Chondrocyte (in vitro differentiated cells): ENCODE results near the gene SLC41A1. TPM values are rescaled to one million over a fixed set of nuclear protein-coding genes. Genes with fewer than 3 reads are reported as not detected.
"Not testable (repeated sequence)": the region's sequence is repeated elsewhere in the genome, so short reads cannot be mapped to it uniquely, and the experiment has no call there.

Experiments
- DNase-seq: peaks from one replicate; pipeline ENCODE4 v3.0.0; 2021; ENCODE audit warnings: mixed read lengths, low spot score
- H3K27ac Mint-ChIP-seq: one replicate; pipeline ENCODE4 v1.8.0; 2021; ENCODE audit warnings: mild to moderate bottlenecking, moderate library complexity, mixed read lengths; ENCODE audit not compliant: unreplicated experiment
- H3K27me3 Mint-ChIP-seq: 2 replicates; pipeline ENCODE4 v1.8.0; 2021; ENCODE audit warnings: low read depth, mixed read lengths
- H3K36me3 Mint-ChIP-seq: 2 replicates; pipeline ENCODE4 v1.8.0; 2021; ENCODE audit warnings: low read depth, mixed read lengths
- H3K4me1 Mint-ChIP-seq: 2 replicates; pipeline ENCODE4 v1.8.0; 2021; ENCODE audit warnings: low read depth, mild to moderate bottlenecking, mixed read lengths
- H3K4me3 Mint-ChIP-seq: one replicate; pipeline ENCODE4 v1.8.0; 2021; ENCODE audit warnings: mild to moderate bottlenecking, moderate library complexity, mixed read lengths; ENCODE audit not compliant: unreplicated experiment
- H3K9me3 Mint-ChIP-seq: 2 replicates; pipeline ENCODE4 v1.8.0; 2021; ENCODE audit warnings: low read depth, mixed read lengths
- total RNA-seq: library from RNA; stranded (reverse); gene quantifications from 3 replicates; pipeline ENCODE4 v1.2.1, GENCODE V29; 2021
- TF ChIP-seq, protein P1 (sequence below): fragments of 200-600 bp; sonication (generic); IDR thresholded peaks from 2 replicates; pipeline ENCODE4 v1.5.0; 2021; ENCODE audit warnings: antibody characterized with exemption, mild to moderate bottlenecking, moderate library complexity

SLC41A1 gene
- total RNA-seq, 1 donor from 2014 or later: 23.5 TPM

DNA sequence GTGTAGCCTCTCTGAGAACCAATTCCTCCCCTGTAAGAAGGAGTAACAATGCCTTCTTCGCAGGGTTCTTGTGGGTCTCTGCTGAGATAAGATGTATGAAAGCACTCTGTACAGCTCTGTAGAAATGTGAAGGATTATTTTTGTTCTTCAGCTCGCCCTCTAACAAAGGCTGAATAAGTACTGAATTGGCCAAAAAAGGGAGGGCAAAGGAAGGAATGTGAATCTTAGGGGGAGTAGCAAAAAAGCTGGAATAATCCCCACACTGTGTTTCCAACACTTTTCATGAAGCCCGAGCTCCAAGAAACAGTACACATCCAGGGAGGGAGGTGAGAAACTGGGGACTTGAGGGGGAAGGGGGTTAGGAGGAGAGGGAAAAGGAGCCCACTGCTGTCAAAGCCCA is 14.0 kb upstream of the SLC41A1 start:
- no peak for DNase-seq
- Mint-ChIP-seq H3K4me3 (no peak overlapping the region), H3K36me3 (peaks cover 1% of the 10 kb centered on the region), H3K27ac (no peak overlapping the region), H3K9me3 (peaks cover 10% of the 10 kb centered on the region), H3K4me1 (peaks cover 4% of the 10 kb centered on the region), H3K27me3 (no peaks in the 10 kb centered on the region)
- TF ChIP-seq, protein P1, sequence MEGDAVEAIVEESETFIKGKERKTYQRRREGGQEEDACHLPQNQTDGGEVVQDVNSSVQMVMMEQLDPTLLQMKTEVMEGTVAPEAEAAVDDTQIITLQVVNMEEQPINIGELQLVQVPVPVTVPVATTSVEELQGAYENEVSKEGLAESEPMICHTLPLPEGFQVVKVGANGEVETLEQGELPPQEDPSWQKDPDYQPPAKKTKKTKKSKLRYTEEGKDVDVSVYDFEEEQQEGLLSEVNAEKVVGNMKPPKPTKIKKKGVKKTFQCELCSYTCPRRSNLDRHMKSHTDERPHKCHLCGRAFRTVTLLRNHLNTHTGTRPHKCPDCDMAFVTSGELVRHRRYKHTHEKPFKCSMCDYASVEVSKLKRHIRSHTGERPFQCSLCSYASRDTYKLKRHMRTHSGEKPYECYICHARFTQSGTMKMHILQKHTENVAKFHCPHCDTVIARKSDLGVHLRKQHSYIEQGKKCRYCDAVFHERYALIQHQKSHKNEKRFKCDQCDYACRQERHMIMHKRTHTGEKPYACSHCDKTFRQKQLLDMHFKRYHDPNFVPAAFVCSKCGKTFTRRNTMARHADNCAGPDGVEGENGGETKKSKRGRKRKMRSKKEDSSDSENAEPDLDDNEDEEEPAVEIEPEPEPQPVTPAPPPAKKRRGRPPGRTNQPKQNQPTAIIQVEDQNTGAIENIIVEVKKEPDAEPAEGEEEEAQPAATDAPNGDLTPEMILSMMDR: no peak

DNA sequence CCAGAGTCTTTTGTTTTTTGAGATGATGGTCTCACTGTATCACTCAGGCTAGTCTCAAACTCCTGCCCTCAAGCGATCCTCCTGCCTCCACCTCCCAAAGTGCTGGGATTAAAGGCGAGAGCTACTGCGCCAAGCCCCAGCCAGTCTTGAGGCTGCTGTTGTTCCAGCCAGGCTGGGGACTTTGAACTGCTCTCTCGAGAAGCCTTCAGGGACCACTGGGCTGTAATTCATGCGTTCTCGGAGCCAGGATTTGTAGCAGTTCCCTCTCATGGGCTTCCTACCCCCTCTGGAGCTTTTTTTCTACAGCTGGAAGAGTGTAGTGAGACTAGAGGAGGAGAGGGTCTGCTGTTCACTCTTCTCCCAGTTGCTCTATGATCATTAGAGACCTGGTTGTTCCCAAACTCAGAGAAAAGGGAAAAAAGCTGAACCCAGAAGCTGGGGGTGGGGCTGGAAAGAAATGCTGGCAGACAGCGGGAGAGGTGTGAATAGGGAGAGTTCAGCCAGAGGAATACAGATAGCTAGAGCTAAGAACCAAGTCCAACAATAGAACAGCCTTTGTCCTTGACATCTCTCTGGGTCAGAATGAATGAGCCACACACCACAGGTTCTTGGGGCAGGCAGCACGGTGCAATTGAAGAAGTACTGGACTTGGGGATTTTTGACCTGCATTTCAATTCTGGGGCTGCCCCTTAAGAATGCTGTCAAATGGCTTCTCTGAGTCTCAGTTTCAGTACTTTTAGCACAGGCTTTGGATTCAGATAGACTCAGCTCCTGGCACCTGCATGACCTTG is 13.2 kb upstream of the SLC41A1 start:
- peaks cover 1% of the 10 kb centered on the region for H3K36me3 Mint-ChIP-seq
- no peak overlapping the region for H3K4me3 Mint-ChIP-seq
- DNase-seq: no peak
- TF ChIP-seq, protein P1: no peak
- no peaks in the 10 kb centered on the region for H3K27me3 Mint-ChIP-seq
- H3K9me3 Mint-ChIP-seq: peaks cover 10% of the 10 kb centered on the region
- H3K27ac Mint-ChIP-seq: no peak overlapping the region
- H3K4me1 Mint-ChIP-seq: peaks cover 4% of the 10 kb centered on the region

DNA sequence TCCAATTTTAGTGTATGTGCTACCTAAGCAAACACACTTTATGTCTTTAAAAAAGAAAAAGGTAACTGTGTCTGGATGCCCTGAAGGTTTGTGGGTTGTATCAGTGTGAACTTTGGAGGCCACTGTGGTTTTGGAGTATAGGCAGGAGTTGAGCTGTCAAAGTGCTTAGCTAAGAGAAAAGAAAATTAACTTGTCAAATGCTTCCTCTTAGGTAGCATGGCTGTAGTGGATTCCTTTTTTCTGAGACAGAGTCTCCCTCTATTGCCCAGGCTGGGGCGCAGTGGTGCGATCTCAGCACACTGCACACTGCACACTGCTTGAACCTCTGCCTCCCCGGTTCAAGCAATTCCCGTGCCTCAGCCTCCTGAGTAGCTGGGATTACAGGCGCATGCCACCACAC is 11.2 kb upstream of the SLC41A1 start:
- Mint-ChIP-seq H3K9me3 (peaks cover 10% of the 10 kb centered on the region), H3K4me1 (peaks cover 4% of the 10 kb centered on the region), H3K36me3 (peaks cover 1% of the 10 kb centered on the region), H3K27ac (no peak overlapping the region), H3K27me3 (no peaks in the 10 kb centered on the region), H3K4me3 (no peak overlapping the region)
- no peak for DNase-seq
- TF ChIP-seq, protein P1: no peak

DNA sequence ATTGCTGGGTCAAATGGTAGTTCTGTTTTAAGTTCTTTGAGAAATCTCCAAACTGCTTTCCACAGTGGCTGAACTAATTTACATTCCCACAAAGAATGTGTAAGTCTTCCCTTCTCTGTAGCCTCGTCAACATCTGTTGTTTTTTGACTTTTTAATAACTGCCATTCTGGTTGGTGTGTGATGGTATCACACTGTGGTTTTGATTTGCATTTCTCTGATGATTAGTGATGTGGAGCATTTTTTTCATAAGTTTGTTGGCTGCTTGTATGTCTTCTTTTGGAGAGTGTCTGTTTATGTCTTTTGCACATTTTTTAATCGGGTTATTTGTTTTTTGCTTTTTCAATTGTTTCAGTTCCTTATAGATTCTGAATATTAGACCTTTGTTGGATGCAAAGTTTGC is 10.3 kb upstream of the SLC41A1 start:
- not testable (repeated sequence) for DNase-seq, H3K4me3 Mint-ChIP-seq, H3K9me3 Mint-ChIP-seq, H3K27me3 Mint-ChIP-seq, H3K4me1 Mint-ChIP-seq, H3K27ac Mint-ChIP-seq, H3K36me3 Mint-ChIP-seq

DNA sequence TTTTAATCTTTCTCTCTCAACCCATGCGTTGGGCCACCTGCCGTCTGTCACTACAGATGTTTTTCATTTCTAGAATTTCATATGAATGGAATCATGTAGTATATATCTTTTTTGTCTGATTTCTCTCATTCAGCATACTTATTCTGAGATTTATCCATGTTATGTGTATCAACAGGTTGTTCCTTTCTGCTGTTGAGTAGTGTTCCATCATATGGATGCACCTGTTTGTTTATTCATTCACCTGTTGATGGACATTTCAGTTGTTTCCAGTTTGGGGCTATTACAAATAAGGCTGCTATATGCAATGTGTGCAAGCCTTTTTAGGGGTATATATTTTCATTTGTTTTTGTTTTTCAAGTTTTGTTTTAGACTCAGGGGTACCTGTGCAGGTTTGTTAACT is 9.4 kb upstream of the SLC41A1 start:
- Mint-ChIP-seq H3K36me3 (peaks cover 1% of the 10 kb centered on the region), H3K4me3 (no peak overlapping the region), H3K4me1 (peaks cover 4% of the 10 kb centered on the region), H3K27ac (no peak overlapping the region), H3K27me3 (no peaks in the 10 kb centered on the region), H3K9me3 (peaks cover 10% of the 10 kb centered on the region)
- no peak for DNase-seq
- TF ChIP-seq, protein P1: no peak

DNA sequence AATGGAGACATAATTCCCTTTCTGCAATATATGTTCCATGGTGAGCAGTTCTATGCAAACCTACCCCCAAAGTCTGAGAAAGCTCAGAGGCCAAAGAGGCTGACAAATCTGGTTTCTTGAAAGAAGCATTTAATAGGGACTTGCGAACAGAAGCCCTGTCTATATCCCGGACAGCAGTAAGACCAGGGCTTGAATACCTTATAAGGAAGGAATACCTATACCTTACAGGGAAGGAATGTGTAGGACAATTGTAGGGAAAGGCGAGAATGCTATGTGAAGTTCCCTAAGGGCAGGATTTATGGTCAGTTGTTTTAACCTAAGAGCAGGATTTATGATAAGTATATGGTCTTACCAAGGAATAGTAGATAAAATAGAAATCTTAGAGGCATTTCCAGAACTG is 5.0 kb upstream of the SLC41A1 start:
- Mint-ChIP-seq H3K27me3 (no peaks in the 10 kb centered on the region), H3K9me3 (no peaks in the 10 kb centered on the region), H3K36me3 (no peaks in the 10 kb centered on the region), H3K27ac (no peak overlapping the region), H3K4me3 (no peak overlapping the region), H3K4me1 (peaks cover 16% of the 10 kb centered on the region)
- DNase-seq: no peak
- TF ChIP-seq, protein P1: no peak
